ENCODE results near the gene MCTP1. TPM values are rescaled to one million over a fixed set of nuclear protein-coding genes. Genes with fewer than 3 reads are reported as not detected.
"Not testable (repeated sequence)": the region's sequence is repeated elsewhere in the genome, so short reads cannot be mapped to it uniquely, and the experiment has no call there.

Gene MCTP1
- total RNA-seq, 4 donors from 2014 or later = 5.7 to 33.5 (median 17.4) TPM

GRCh38 chr5:94832685-94833084, 452.2 kb downstream of the MCTP1 start:
- no peaks in the 10 kb centered on the region for H3K27me3 ChIP-seq
- TF ChIP-seq CTCF (IDR thresholded peaks at IDR 0.05) (no peak), POLR2A (IDR thresholded peaks at IDR 0.05) (no peak)
- no peak overlapping the region for H3K27ac ChIP-seq
- WGBS, 2 donors = 75 to 80% methylated on average over 4 of the region's 4 CpGs
- H3K9me3 ChIP-seq = no peaks in the 10 kb centered on the region
- no peak for DNase-seq
- H3K4me3 ChIP-seq (replicated peaks in 1 of 3) = no peak overlapping the region
- H3K4me1 ChIP-seq = no peaks in the 10 kb centered on the region
- intact Hi-C loops (cut with DNase I) = no loop called here
- H3K36me3 ChIP-seq = no peaks in the 10 kb centered on the region

- no peaks in the 10 kb centered on the region for H3K9me3 ChIP-seq
- no peak overlapping the region for H3K27ac ChIP-seq
- H3K4me1 ChIP-seq = no peaks in the 10 kb centered on the region
- H3K27me3 ChIP-seq = no peaks in the 10 kb centered on the region
- intact Hi-C loops (cut with DNase I) = no loop called here
- no peaks in the 10 kb centered on the region for H3K36me3 ChIP-seq
- DNase-seq = no peak
- 34 to 44% methylated on average over 2 of the region's 2 CpGs for WGBS, 2 donors
- TF ChIP-seq POLR2A (IDR thresholded peaks at IDR 0.05) (no peak), CTCF (IDR thresholded peaks at IDR 0.05) (peak in 1 of 6 experiments; percentile 26)
- no peak overlapping the region for H3K4me3 ChIP-seq (replicated peaks in 1 of 3)
Observed at GRCh38 chr5:94830520-94830919, 454.4 kb downstream of the MCTP1 start.

GRCh38 chr5:94828222-94828621, 456.7 kb downstream of the MCTP1 start:
- not testable (repeated sequence) for DNase-seq

GRCh38 chr5:94820488-94820887, 464.4 kb downstream of the MCTP1 start:
- no peaks in the 10 kb centered on the region for H3K9me3 ChIP-seq
- WGBS, 2 donors = 90 to 91% methylated on average over 3 of the region's 3 CpGs
- H3K4me1 ChIP-seq = no peaks in the 10 kb centered on the region
- intact Hi-C loops (cut with DNase I) = no loop called here
- no peaks in the 10 kb centered on the region for H3K36me3 ChIP-seq
- DNase-seq = no peak
- no peak overlapping the region for H3K4me3 ChIP-seq (replicated peaks in 1 of 3)
- TF ChIP-seq POLR2A (IDR thresholded peaks at IDR 0.05) = no peak
- TF ChIP-seq CTCF (IDR thresholded peaks at IDR 0.05) = no peak
- no peak overlapping the region for H3K27ac ChIP-seq
- H3K27me3 ChIP-seq = no peaks in the 10 kb centered on the region

More at GRCh38 chr5:94828222-94828621, 456.7 kb downstream of the MCTP1 start:
- H3K9me3 ChIP-seq; H3K36me3 ChIP-seq; H3K4me3 ChIP-seq (replicated peaks in 1 of 3); intact Hi-C loops (cut with DNase I); H3K4me1 ChIP-seq; H3K27me3 ChIP-seq; H3K27ac ChIP-seq: not testable (repeated sequence)
- WGBS, 2 donors = 67% methylated on average over 1 of the region's 5 CpGs; no CpG with 5 or more reads in 1 of the 2 donors

- no peak for TF ChIP-seq CTCF (IDR thresholded peaks at IDR 0.05)
- no peak for TF ChIP-seq POLR2A (IDR thresholded peaks at IDR 0.05)
- Histone ChIP-seq H3K36me3 (no peaks in the 10 kb centered on the region), H3K4me3 (replicated peaks in 1 of 3) (no peak overlapping the region), H3K9me3 (no peaks in the 10 kb centered on the region), H3K4me1 (no peaks in the 10 kb centered on the region), H3K27ac (no peak overlapping the region), H3K27me3 (no peaks in the 10 kb centered on the region)
- DNase-seq = no peak
- WGBS, 2 donors = 77 to 78% methylated on average over 5 of the region's 5 CpGs
- intact Hi-C loops (cut with DNase I) = no loop called here
Observed at GRCh38 chr5:94818904-94819303, 466.0 kb downstream of the MCTP1 start.
